Measurements from ENCODE around the gene LMLN. TPM values are rescaled to one million over a fixed set of nuclear protein-coding genes. Genes with fewer than 3 reads are reported as not detected.
"Not testable (repeated sequence)": the region's sequence is repeated elsewhere in the genome, so short reads cannot be mapped to it uniquely, and the experiment has no call there.

LMLN gene
- total RNA-seq, 1 donor from 2014 or later = 4.3 TPM

- peak within 1 kb of the TSS; percentile 97 for H3K27ac Mint-ChIP-seq
- intact Hi-C loops (cut with micrococcal nuclease) = loop anchor here (1.0 kb wide), 2 partner anchors 10 to 44 kb away; partner anchors contain the start of gene LMLN
- H3K36me3 Mint-ChIP-seq (ENCODE audit: low read depth) = peaks cover 49% of the 10 kb centered on the region
- DNase-seq (ENCODE audit: low spot score) = peak; percentile 81
- H3K4me1 Mint-ChIP-seq (ENCODE audit: low read depth) = peaks cover 34% of the 10 kb centered on the region
- H3K27me3 Mint-ChIP-seq (ENCODE audit: low read depth) = no peaks in the 10 kb centered on the region
- no peaks in the 10 kb centered on the region for H3K9me3 Mint-ChIP-seq
- peak within 1 kb of the TSS; percentile 99 for H3K4me3 Mint-ChIP-seq (ENCODE audit: low read depth)
Observed at GRCh38 chr3:197949778-197950676, 10.0 kb upstream of the LMLN start, which contains the start of gene RPL35A. RPL35A (plus strand) TSS chr3:197950190; CDS start chr3:197950968, 778 bp downstream.

- Mint-ChIP-seq H3K9me3 (no peaks in the 10 kb centered on the region), H3K36me3 (ENCODE audit: low read depth) (peaks cover 55% of the 10 kb centered on the region)
Observed at GRCh38 chr3:197950677-197951061, 9.3 kb upstream of the LMLN start.

GRCh38 chr3:197951392-197951990 is 8.5 kb upstream of the LMLN start:
- Mint-ChIP-seq H3K27ac (peak overlapping the region; percentile 97), H3K4me1 (ENCODE audit: low read depth) (peaks cover 37% of the 10 kb centered on the region), H3K4me3 (ENCODE audit: low read depth) (peak overlapping the region; percentile 99), H3K27me3 (ENCODE audit: low read depth) (no peaks in the 10 kb centered on the region), H3K36me3 (ENCODE audit: low read depth) (peaks cover 63% of the 10 kb centered on the region), H3K9me3 (no peaks in the 10 kb centered on the region)
- DNase-seq (ENCODE audit: low spot score) = no peak
- intact Hi-C loops (cut with micrococcal nuclease) = no loop called here

More at GRCh38 chr3:197950677-197951061, 9.3 kb upstream of the LMLN start:
- Mint-ChIP-seq H3K27me3 (ENCODE audit: low read depth) (no peaks in the 10 kb centered on the region), H3K27ac (peak overlapping the region; percentile 97), H3K4me1 (ENCODE audit: low read depth) (peaks cover 36% of the 10 kb centered on the region), H3K4me3 (ENCODE audit: low read depth) (peak overlapping the region; percentile 99)
- intact Hi-C loops (cut with micrococcal nuclease) = loop anchor here (1.0 kb wide), 2 partner anchors 10 to 44 kb away; partner anchors contain the start of gene LMLN
- no peak for DNase-seq (ENCODE audit: low spot score)

- Mint-ChIP-seq H3K9me3 (no peaks in the 10 kb centered on the region), H3K27me3 (ENCODE audit: low read depth) (no peaks in the 10 kb centered on the region), H3K36me3 (ENCODE audit: low read depth) (peaks cover 73% of the 10 kb centered on the region), H3K27ac (peak overlapping the region; percentile 58), H3K4me3 (ENCODE audit: low read depth) (peak overlapping the region; percentile 63), H3K4me1 (ENCODE audit: low read depth) (peaks cover 42% of the 10 kb centered on the region)
- no peak for DNase-seq (ENCODE audit: low spot score)
- intact Hi-C loops (cut with micrococcal nuclease) = no loop called here
Observed at GRCh38 chr3:197952440-197952839, 7.6 kb upstream of the LMLN start.

- DNase-seq (ENCODE audit: low spot score) = no peak
- no peaks in the 10 kb centered on the region for H3K9me3 Mint-ChIP-seq
- no peaks in the 10 kb centered on the region for H3K27me3 Mint-ChIP-seq (ENCODE audit: low read depth)
- peaks cover 80% of the 10 kb centered on the region for H3K36me3 Mint-ChIP-seq (ENCODE audit: low read depth)
- peak overlapping the region; percentile 50 for H3K4me3 Mint-ChIP-seq (ENCODE audit: low read depth)
- H3K27ac Mint-ChIP-seq = peak overlapping the region; percentile 45
- intact Hi-C loops (cut with micrococcal nuclease) = no loop called here
- H3K4me1 Mint-ChIP-seq (ENCODE audit: low read depth) = peaks cover 50% of the 10 kb centered on the region
Observed at GRCh38 chr3:197953325-197953724, 6.7 kb upstream of the LMLN start.

GRCh38 chr3:197953881-197954280 is 6.1 kb upstream of the LMLN start:
- Mint-ChIP-seq H3K27ac (peak overlapping the region; percentile 45), H3K4me1 (ENCODE audit: low read depth) (peaks cover 50% of the 10 kb centered on the region), H3K9me3 (no peaks in the 10 kb centered on the region), H3K4me3 (ENCODE audit: low read depth) (peak overlapping the region; percentile 50), H3K27me3 (ENCODE audit: low read depth) (no peaks in the 10 kb centered on the region), H3K36me3 (ENCODE audit: low read depth) (peaks cover 84% of the 10 kb centered on the region)
- DNase-seq (ENCODE audit: low spot score) = no peak
- intact Hi-C loops (cut with micrococcal nuclease) = no loop called here

- Mint-ChIP-seq H3K36me3 (ENCODE audit: low read depth) (peaks cover 78% of the 10 kb centered on the region), H3K27ac (no peak overlapping the region), H3K4me3 (ENCODE audit: low read depth) (no peak overlapping the region), H3K4me1 (ENCODE audit: low read depth) (peaks cover 50% of the 10 kb centered on the region), H3K27me3 (ENCODE audit: low read depth) (no peaks in the 10 kb centered on the region), H3K9me3 (no peaks in the 10 kb centered on the region)
- DNase-seq (ENCODE audit: low spot score) = no peak
- intact Hi-C loops (cut with micrococcal nuclease) = no loop called here
Observed at GRCh38 chr3:197955892-197956477, 4.0 kb upstream of the LMLN start.

- no peak overlapping the region for H3K4me3 Mint-ChIP-seq (ENCODE audit: low read depth)
- no peaks in the 10 kb centered on the region for H3K9me3 Mint-ChIP-seq
- peaks cover 72% of the 10 kb centered on the region for H3K36me3 Mint-ChIP-seq (ENCODE audit: low read depth)
- H3K4me1 Mint-ChIP-seq (ENCODE audit: low read depth) = peaks cover 50% of the 10 kb centered on the region
- intact Hi-C loops (cut with micrococcal nuclease) = no loop called here
- no peaks in the 10 kb centered on the region for H3K27me3 Mint-ChIP-seq (ENCODE audit: low read depth)
- H3K27ac Mint-ChIP-seq = peak overlapping the region; percentile 52
- no peak for DNase-seq (ENCODE audit: low spot score)
Observed at GRCh38 chr3:197956626-197956988, 3.4 kb upstream of the LMLN start.

GRCh38 chr3:197957790-197958133 is 2.3 kb upstream of the LMLN start:
- intact Hi-C loops (cut with micrococcal nuclease) = no loop called here
- H3K4me3 Mint-ChIP-seq (ENCODE audit: low read depth) = no peak overlapping the region
- no peak for DNase-seq (ENCODE audit: low spot score)
- peaks cover 64% of the 10 kb centered on the region for H3K36me3 Mint-ChIP-seq (ENCODE audit: low read depth)
- no peaks in the 10 kb centered on the region for H3K9me3 Mint-ChIP-seq
- peaks cover 53% of the 10 kb centered on the region for H3K4me1 Mint-ChIP-seq (ENCODE audit: low read depth)
- H3K27me3 Mint-ChIP-seq (ENCODE audit: low read depth) = no peaks in the 10 kb centered on the region
- peak overlapping the region; percentile 52 for H3K27ac Mint-ChIP-seq

GRCh38 chr3:197958346-197958745 is 1.7 kb upstream of the LMLN start:
- H3K27me3 Mint-ChIP-seq (ENCODE audit: low read depth) = peaks cover 2% of the 10 kb centered on the region
- peak overlapping the region; percentile 44 for H3K4me3 Mint-ChIP-seq (ENCODE audit: low read depth)
- no peak for DNase-seq (ENCODE audit: low spot score)
- H3K9me3 Mint-ChIP-seq = no peaks in the 10 kb centered on the region
- H3K4me1 Mint-ChIP-seq (ENCODE audit: low read depth) = peaks cover 49% of the 10 kb centered on the region
- intact Hi-C loops (cut with micrococcal nuclease) = no loop called here
- H3K27ac Mint-ChIP-seq = peak overlapping the region; percentile 28
- peaks cover 58% of the 10 kb centered on the region for H3K36me3 Mint-ChIP-seq (ENCODE audit: low read depth)

GRCh38 chr3:197958848-197959247 is 1.2 kb upstream of the LMLN start:
- H3K27ac Mint-ChIP-seq = peak overlapping the region; percentile 92
- peak overlapping the region; percentile 88 for H3K4me3 Mint-ChIP-seq (ENCODE audit: low read depth)
- peaks cover 44% of the 10 kb centered on the region for H3K4me1 Mint-ChIP-seq (ENCODE audit: low read depth)
- H3K27me3 Mint-ChIP-seq (ENCODE audit: low read depth); H3K9me3 Mint-ChIP-seq; DNase-seq (ENCODE audit: low spot score); intact Hi-C loops (cut with micrococcal nuclease): not testable (repeated sequence)
- H3K36me3 Mint-ChIP-seq (ENCODE audit: low read depth) = peaks cover 53% of the 10 kb centered on the region

GRCh38 chr3:197959500-197959890 is 522 bp upstream of the LMLN start:
- intact Hi-C loops (cut with micrococcal nuclease) = no loop called here
- peak overlapping the region; percentile 88 for H3K4me3 Mint-ChIP-seq (ENCODE audit: low read depth)
- H3K9me3 Mint-ChIP-seq = no peaks in the 10 kb centered on the region
- peaks cover 46% of the 10 kb centered on the region for H3K36me3 Mint-ChIP-seq (ENCODE audit: low read depth)
- peak overlapping the region; percentile 92 for H3K27ac Mint-ChIP-seq
- no peak for DNase-seq (ENCODE audit: low spot score)
- H3K27me3 Mint-ChIP-seq (ENCODE audit: low read depth) = peaks cover 2% of the 10 kb centered on the region
- H3K4me1 Mint-ChIP-seq (ENCODE audit: low read depth) = peaks cover 41% of the 10 kb centered on the region

Data from activated T-helper 2 cell treated with anti-CD3 and anti-CD28 coated beads, Interferon-gamma antibody, Interleukin-2, Interleukin-4, amounts not matched to agents 10 μg/mL and 5 μg/mL and 100 μg/mL, durations not matched to agents 14 hours and 24 hours and 36 hours (primary cell).